ENCODE data around the gene AMH.
A peak's percentile ranks its signal among the peaks of the same experiment; 100 is the strongest.

Gene AMH

DNA sequence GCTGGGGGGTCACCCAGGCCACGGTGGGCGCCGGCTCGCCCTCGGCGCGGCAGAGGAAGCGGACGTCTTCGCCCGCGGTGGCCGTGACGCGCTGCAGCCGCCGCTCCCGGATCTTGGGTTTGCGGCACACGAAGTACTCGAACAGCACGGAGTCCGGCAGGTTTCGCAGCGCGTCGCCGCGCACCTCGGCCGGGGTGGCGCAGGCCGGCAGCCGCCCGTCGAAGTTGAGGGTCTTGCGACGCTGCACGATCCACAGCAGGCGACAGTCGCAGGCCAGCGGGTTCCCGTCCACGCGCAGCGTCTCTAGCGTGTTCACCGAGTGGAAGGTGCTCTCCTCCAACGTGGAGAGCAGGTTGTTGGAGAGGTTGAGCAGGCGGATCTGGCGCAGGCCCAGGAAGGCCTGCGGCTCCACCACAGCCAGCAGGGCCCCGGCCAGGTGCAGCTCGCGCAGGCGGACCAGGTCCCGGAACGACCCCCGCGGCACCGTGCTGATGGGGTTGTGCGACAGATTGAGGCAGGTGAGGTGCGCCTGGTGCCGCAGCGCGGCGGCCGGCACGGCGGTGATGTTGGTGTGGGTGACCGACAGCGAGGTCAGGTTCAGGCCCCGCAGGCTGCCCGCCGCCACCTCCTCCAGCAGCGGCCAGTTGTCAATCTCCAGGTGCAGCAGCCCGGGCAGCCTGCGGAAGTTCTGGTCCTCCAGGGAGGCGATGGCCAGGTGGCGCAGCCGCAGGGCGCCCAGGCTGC is 41.5 kb downstream of the AMH start:
- no CpG with 5 or more reads among the region's 82 CpGs for WGBS, 2 donors (ENCODE audit: extremely low coverage in 2 of 2, insufficient read length in 2 of 2, insufficient replicate concordance in 1 of 2)
- Histone ChIP-seq H3K14ac (ENCODE audit: low read length) (peak overlapping the region; percentile 71), H4K8ac (ENCODE audit: low read depth, low read length) (no peak overlapping the region), H3K27me3 (ENCODE audit: control insufficient read depth in 3 of 3, insufficient read depth in 3 of 3, low read depth in 1 of 3, low read length in 3 of 3) (peaks cover 38 to 73% (median 38%) of the 10 kb centered on the region in 3 experiments), H4K91ac (ENCODE audit: low read depth, low read length, poor library complexity) (no peak overlapping the region), H3K4ac (ENCODE audit: low read length) (no peak overlapping the region), H3K9ac (ENCODE audit: low read depth, low read length, poor library complexity) (peak overlapping the region; percentile 60), H3K9me3 (replicated peaks in 1 of 2; ENCODE audit: control insufficient read depth in 2 of 2, insufficient read depth in 1 of 2, low read depth in 1 of 2, low read length in 2 of 2) (peaks cover 0 to 4% of the 10 kb centered on the region in 2 donors), H3K79me1 (ENCODE audit: low read depth, low read length) (peaks cover 3% of the 10 kb centered on the region), H3K4me2 (ENCODE audit: insufficient read depth, low read length, poor library complexity, severe bottlenecking) (peak overlapping the region; percentile 91), H2BK5ac (ENCODE audit: low read length) (no peak overlapping the region), H3K36me3 (replicated peaks in 1 of 2; ENCODE audit: control insufficient read depth in 2 of 2, insufficient read depth in 2 of 2, low read length in 2 of 2) (no peaks in the 10 kb centered on the region), H2BK12ac (ENCODE audit: low read length) (no peak overlapping the region), H2AFZ (ENCODE audit: low read length) (peak overlapping the region; percentile 73), H3K23ac (ENCODE audit: low read depth, low read length, poor library complexity) (peak overlapping the region; percentile 93), H3K18ac (ENCODE audit: low read length) (peak overlapping the region; percentile 64), H3K4me3 (ENCODE audit: low read length in 2 of 2) (peak overlapping the region in 1 of 2 donors; percentile 73), H2BK120ac (ENCODE audit: low read depth, low read length) (no peak overlapping the region), H2AK5ac (ENCODE audit: low read depth, low read length) (peak overlapping the region; percentile 37), H3K4me1 (ENCODE audit: control insufficient read depth in 2 of 2, insufficient read depth in 1 of 2, low read depth in 1 of 2, low read length in 2 of 2) (peaks cover 5 to 15% of the 10 kb centered on the region in 2 donors), H3K27ac (replicated peaks; ENCODE audit: low read length) (no peak overlapping the region), H2BK15ac (ENCODE audit: low read length) (peak overlapping the region; percentile 85)
- no peak for DNase-seq (ENCODE audit: low spot score)

DNA sequence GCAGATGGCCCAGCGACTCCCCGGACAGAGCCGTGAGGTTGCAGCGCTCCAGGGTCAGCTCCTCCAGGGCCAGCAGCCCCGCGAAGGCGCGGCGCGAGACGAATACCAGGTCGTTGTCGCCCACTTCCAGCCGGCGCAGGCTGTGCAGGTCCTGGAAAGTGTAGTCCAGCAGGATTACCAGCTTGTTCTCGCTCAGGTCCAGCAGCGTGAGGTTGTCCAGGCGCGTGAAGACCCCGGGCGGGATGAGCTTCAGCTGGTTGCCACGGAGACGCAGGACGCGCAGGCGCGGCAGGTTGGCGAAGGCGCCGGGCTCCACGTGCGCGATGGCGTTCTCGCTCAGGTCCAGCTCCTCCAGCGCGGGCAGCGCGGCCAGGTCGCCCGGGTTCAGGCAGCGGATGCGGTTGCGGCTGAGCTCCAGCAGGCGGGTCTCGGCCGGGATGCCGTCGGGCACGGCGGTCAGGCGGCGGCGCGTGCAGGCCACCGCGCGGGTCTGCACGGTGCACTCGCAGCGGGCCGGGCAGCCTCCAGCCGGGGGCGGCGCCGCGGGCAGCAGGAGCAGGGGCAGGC is 42.1 kb downstream of the AMH start:
- H4K91ac ChIP-seq (ENCODE audit: low read depth, low read length, poor library complexity): no peak overlapping the region
- WGBS, 2 donors (ENCODE audit: extremely low coverage in 2 of 2, insufficient read length in 2 of 2, insufficient replicate concordance in 1 of 2): no CpG with 5 or more reads among the region's 67 CpGs
- peak overlapping the region; percentile 91 for H3K4me2 ChIP-seq (ENCODE audit: insufficient read depth, low read length, poor library complexity, severe bottlenecking)
- H3K27ac ChIP-seq (replicated peaks; ENCODE audit: low read length): no peak overlapping the region
- no peak overlapping the region for H2AFZ ChIP-seq (ENCODE audit: low read length)
- H3K14ac ChIP-seq (ENCODE audit: low read length): peak overlapping the region; percentile 71
- H2BK120ac ChIP-seq (ENCODE audit: low read depth, low read length): no peak overlapping the region
- no peak overlapping the region for H2BK12ac ChIP-seq (ENCODE audit: low read length)
- H3K79me1 ChIP-seq (ENCODE audit: low read depth, low read length): peaks cover 3% of the 10 kb centered on the region
- peak; percentile 71 for DNase-seq (ENCODE audit: low spot score)
- H3K4me3 ChIP-seq (ENCODE audit: low read length in 2 of 2): peak overlapping the region in 1 of 2 donors; percentile 73
- no peak overlapping the region for H2BK15ac ChIP-seq (ENCODE audit: low read length)
- no peak overlapping the region for H4K8ac ChIP-seq (ENCODE audit: low read depth, low read length)
- H3K4ac ChIP-seq (ENCODE audit: low read length): no peak overlapping the region
- H3K36me3 ChIP-seq (replicated peaks in 1 of 2; ENCODE audit: control insufficient read depth in 2 of 2, insufficient read depth in 2 of 2, low read length in 2 of 2): no peaks in the 10 kb centered on the region
- no peak overlapping the region for H2AK5ac ChIP-seq (ENCODE audit: low read depth, low read length)
- H2BK5ac ChIP-seq (ENCODE audit: low read length): peak overlapping the region; percentile 75
- H3K23ac ChIP-seq (ENCODE audit: low read depth, low read length, poor library complexity): peak overlapping the region; percentile 93
- peaks cover 5 to 15% of the 10 kb centered on the region in 2 donors for H3K4me1 ChIP-seq (ENCODE audit: control insufficient read depth in 2 of 2, insufficient read depth in 1 of 2, low read depth in 1 of 2, low read length in 2 of 2)
- H3K18ac ChIP-seq (ENCODE audit: low read length): peak overlapping the region; percentile 90
- H3K27me3 ChIP-seq (ENCODE audit: control insufficient read depth in 3 of 3, insufficient read depth in 3 of 3, low read depth in 1 of 3, low read length in 3 of 3): peaks cover 38 to 71% (median 42%) of the 10 kb centered on the region in 3 experiments
- H3K9me3 ChIP-seq (replicated peaks in 1 of 2; ENCODE audit: control insufficient read depth in 2 of 2, insufficient read depth in 1 of 2, low read depth in 1 of 2, low read length in 2 of 2): peaks cover 0 to 4% of the 10 kb centered on the region in 2 donors
- peak overlapping the region; percentile 60 for H3K9ac ChIP-seq (ENCODE audit: low read depth, low read length, poor library complexity)

DNA sequence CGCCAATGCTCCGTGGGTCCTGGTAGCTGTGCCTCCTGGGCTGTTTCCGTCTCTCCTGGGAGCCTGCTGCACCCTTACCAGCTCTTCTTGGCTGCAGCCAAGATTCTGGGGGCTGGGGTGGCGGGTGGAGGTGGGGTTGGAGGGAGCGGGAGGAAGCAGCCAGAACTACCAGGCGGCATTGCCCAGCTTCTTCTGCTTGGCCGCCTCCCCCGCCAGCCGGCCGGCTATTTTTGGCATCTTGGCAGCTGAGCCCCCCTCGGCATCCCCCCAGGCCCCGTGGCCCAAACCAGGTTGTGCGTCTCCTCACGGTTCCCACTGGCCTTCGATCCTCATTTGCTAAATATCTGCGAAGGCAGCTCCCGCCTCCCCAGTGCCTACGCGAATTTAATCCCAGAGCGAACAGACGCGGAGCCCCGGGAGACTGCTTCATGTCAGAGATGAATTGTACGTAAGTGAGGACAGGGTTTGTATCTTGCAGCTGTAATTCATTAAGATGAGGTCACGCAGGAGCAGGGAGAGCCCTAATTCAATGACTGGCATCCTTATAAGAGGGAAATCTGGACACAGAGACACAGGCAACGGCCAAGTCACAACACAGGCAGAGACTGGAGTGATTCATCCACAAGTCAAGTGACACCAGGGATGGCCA is 45.7 kb downstream of the AMH start:
- H4K8ac ChIP-seq (ENCODE audit: low read depth, low read length): no peak overlapping the region
- no peak overlapping the region for H2BK5ac ChIP-seq (ENCODE audit: low read length)
- H3K18ac ChIP-seq (ENCODE audit: low read length): peak overlapping the region; percentile 28
- peak overlapping the region; percentile 71 for H3K14ac ChIP-seq (ENCODE audit: low read length)
- H3K9ac ChIP-seq (ENCODE audit: low read depth, low read length, poor library complexity): no peak overlapping the region
- peak overlapping the region; percentile 56 for H4K91ac ChIP-seq (ENCODE audit: low read depth, low read length, poor library complexity)
- H3K4me1 ChIP-seq (ENCODE audit: control insufficient read depth in 2 of 2, insufficient read depth in 1 of 2, low read depth in 1 of 2, low read length in 2 of 2): peaks cover 5 to 15% of the 10 kb centered on the region in 2 donors
- H3K4me2 ChIP-seq (ENCODE audit: insufficient read depth, low read length, poor library complexity, severe bottlenecking): no peak overlapping the region
- no peak overlapping the region for H2BK15ac ChIP-seq (ENCODE audit: low read length)
- H2BK120ac ChIP-seq (ENCODE audit: low read depth, low read length): no peak overlapping the region
- no peaks in the 10 kb centered on the region for H3K36me3 ChIP-seq (replicated peaks in 1 of 2; ENCODE audit: control insufficient read depth in 2 of 2, insufficient read depth in 2 of 2, low read length in 2 of 2)
- H3K79me1 ChIP-seq (ENCODE audit: low read depth, low read length): no peaks in the 10 kb centered on the region
- no peak overlapping the region for H3K4ac ChIP-seq (ENCODE audit: low read length)
- H2AK5ac ChIP-seq (ENCODE audit: low read depth, low read length): no peak overlapping the region
- H2BK12ac ChIP-seq (ENCODE audit: low read length): no peak overlapping the region
- H3K23ac ChIP-seq (ENCODE audit: low read depth, low read length, poor library complexity): no peak overlapping the region
- peaks cover 0 to 4% of the 10 kb centered on the region in 2 donors for H3K9me3 ChIP-seq (replicated peaks in 1 of 2; ENCODE audit: control insufficient read depth in 2 of 2, insufficient read depth in 1 of 2, low read depth in 1 of 2, low read length in 2 of 2)
- H2AFZ ChIP-seq (ENCODE audit: low read length): peak overlapping the region; percentile 71
- H3K4me3 ChIP-seq (ENCODE audit: low read length in 2 of 2): no peak overlapping the region
- no CpG with 5 or more reads among the region's 26 CpGs for WGBS, 2 donors (ENCODE audit: extremely low coverage in 2 of 2, insufficient read length in 2 of 2, insufficient replicate concordance in 1 of 2)
- DNase-seq (ENCODE audit: low spot score): no peak
- peaks cover 20 to 39% (median 25%) of the 10 kb centered on the region in 3 experiments for H3K27me3 ChIP-seq (ENCODE audit: control insufficient read depth in 3 of 3, insufficient read depth in 3 of 3, low read depth in 1 of 3, low read length in 3 of 3)
- no peak overlapping the region for H3K27ac ChIP-seq (replicated peaks; ENCODE audit: low read length)

DNA sequence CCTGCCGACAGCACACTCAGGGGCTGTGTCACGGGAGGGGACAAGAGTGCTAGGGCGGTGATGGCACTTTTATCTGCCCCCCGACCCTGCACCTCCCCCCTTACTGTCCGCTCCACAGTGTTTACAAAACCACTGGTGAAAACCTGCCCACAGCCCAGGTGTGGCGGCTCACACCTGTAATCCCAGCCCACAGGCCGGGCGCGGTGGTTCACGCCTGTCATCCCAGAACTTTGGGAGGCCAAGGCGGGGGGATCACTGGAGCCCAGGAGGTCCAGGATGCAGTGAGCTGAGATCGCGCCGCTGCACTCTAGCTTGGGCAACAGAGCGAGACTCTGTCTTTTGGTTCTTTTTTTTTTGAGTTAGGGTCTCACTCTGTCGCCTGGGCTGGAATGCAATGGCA is 47.0 kb downstream of the AMH start:
- Histone ChIP-seq H2BK12ac (ENCODE audit: low read length) (no peak overlapping the region), H3K79me1 (ENCODE audit: low read depth, low read length) (no peaks in the 10 kb centered on the region), H3K9me3 (replicated peaks in 1 of 2; ENCODE audit: control insufficient read depth in 2 of 2, insufficient read depth in 1 of 2, low read depth in 1 of 2, low read length in 2 of 2) (peaks cover 0 to 2% of the 10 kb centered on the region in 2 donors), H3K18ac (ENCODE audit: low read length) (peak overlapping the region; percentile 67), H4K8ac (ENCODE audit: low read depth, low read length) (no peak overlapping the region), H2AFZ (ENCODE audit: low read length) (no peak overlapping the region), H3K27me3 (ENCODE audit: control insufficient read depth in 3 of 3, insufficient read depth in 3 of 3, low read depth in 1 of 3, low read length in 3 of 3) (peaks cover 7 to 26% (median 12%) of the 10 kb centered on the region in 3 experiments), H4K91ac (ENCODE audit: low read depth, low read length, poor library complexity) (no peak overlapping the region), H2BK5ac (ENCODE audit: low read length) (no peak overlapping the region), H2BK120ac (ENCODE audit: low read depth, low read length) (no peak overlapping the region), H3K14ac (ENCODE audit: low read length) (no peak overlapping the region), H3K4ac (ENCODE audit: low read length) (no peak overlapping the region), H3K27ac (replicated peaks; ENCODE audit: low read length) (no peak overlapping the region), H3K23ac (ENCODE audit: low read depth, low read length, poor library complexity) (no peak overlapping the region), H2AK5ac (ENCODE audit: low read depth, low read length) (no peak overlapping the region), H3K4me2 (ENCODE audit: insufficient read depth, low read length, poor library complexity, severe bottlenecking) (no peak overlapping the region), H3K9ac (ENCODE audit: low read depth, low read length, poor library complexity) (no peak overlapping the region), H3K36me3 (replicated peaks in 1 of 2; ENCODE audit: control insufficient read depth in 2 of 2, insufficient read depth in 2 of 2, low read length in 2 of 2) (no peaks in the 10 kb centered on the region), H2BK15ac (ENCODE audit: low read length) (no peak overlapping the region), H3K4me1 (ENCODE audit: control insufficient read depth in 2 of 2, insufficient read depth in 1 of 2, low read depth in 1 of 2, low read length in 2 of 2) (peaks cover 4 to 5% of the 10 kb centered on the region in 2 donors), H3K4me3 (ENCODE audit: low read length in 2 of 2) (no peak overlapping the region)
- no peak for DNase-seq (ENCODE audit: low spot score)
- no CpG with 5 or more reads among the region's 16 CpGs for WGBS, 2 donors (ENCODE audit: extremely low coverage in 2 of 2, insufficient read length in 2 of 2, insufficient replicate concordance in 1 of 2)
